ENCODE results near the gene GRIP1.
"Not testable (repeated sequence)": the region's sequence is repeated elsewhere in the genome, so short reads cannot be mapped to it uniquely, and the experiment has no call there.

The GRIP1 gene

DNA sequence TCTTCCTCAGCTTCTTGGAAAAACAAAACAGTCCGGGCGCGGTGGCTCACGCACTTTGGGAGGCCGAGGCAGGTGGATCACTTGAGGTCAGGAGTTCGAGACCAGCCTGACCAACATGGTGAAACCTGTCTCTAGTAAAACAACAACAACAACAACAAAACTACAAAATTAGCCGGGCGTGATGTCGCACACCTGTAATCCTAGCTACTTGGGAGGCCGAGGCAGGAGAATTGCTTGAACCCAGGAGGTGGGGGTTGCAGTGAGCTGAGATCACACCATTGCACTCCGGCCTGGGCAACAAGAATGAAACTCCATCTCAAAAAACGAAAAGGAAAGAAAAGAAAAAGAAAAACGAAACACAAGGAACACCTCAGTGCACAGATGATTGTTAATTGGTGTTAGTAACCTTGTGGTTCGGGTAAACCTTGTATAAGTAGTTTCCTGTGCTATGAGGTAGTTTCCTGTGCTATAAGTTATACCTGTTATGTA is 375.5 kb downstream of the GRIP1 start:
- DNase-seq: not testable (repeated sequence)

DNA sequence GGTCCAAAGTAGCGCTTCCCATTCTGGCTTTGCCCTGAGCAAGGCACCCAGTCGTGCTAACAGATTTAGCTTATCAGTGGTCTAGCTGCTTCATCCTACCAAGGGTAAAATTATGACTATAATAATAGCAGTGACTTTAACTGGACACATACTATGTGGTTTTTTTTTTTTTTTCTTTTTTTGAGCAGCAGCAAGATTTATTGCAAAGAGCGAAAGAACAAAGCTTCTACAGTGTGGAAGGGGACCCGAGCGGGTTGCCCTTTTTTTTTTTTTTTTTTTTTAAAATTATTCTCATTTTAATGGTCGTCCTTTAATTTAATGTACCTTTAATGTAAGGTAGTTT is 376.1 kb downstream of the GRIP1 start:
- DNase-seq: peak; percentile 52

DNA sequence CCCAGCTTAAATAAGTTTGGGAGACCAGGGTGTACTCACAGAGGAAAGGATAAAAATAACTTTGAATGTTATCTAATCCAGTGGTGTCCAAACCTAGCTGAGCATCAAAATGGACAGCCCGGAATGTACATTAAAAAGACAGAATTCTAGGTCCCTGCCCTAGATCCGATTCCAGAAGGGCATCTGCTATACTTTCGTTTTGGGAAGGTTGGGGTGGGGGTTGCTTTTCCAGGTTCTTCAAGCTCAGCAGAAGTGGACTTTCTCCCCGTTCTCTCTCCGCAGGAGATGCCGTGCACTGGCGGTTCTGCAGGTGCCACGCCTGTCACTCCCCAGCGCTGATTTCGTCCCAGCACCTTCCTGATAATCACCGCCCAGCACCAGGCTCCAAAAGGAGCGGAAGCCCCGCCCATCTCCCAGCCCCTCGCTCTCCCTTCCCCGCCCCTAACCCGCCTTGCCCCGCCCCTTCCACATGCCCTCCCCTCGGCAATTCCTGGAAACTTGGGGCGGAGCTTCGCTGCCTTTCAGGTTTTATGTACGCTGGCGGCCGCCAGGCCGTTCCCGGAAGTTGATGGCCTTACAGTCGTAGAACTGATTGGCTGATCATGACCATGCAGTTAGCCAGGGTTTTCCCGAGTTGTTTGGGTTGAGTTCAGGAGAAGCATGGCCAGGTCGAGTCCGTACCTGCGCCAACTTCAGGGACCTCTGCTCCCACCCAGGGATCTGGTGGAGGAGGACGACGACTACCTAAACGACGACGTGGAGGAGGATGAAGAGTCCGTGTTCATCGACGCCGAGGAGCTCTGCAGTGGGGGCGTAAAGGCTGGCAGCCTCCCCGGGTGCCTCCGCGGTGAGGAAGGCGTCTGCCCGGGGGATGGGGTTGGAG is 376.7 kb downstream of the GRIP1 start, which contains the start of gene HELB:
TSS of gene HELB (plus strand) at position 550 of the 883 bp plus-strand sequence. CDS start at position 661, 111 bp downstream.
- peak; percentile 98 for DNase-seq

DNA sequence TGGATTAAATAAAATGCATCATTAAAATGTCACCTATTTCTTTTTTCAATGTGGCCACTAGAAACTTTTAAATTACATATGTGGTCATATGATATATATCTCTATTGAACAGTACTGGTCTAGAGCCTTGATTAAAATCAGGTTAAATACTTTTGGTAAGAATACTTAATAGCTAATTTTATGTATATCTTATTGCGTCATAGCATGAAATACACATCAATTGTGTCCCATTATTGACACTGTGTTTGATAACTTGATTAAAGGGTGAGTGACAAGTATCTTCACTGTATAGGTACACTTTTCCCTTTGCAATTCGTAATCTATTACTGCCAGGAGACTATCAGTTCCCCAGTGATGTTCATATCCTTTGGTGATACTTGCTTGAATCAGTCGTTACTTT is 381.0 kb downstream of the GRIP1 start:
- DNase-seq: no peak
